SK-N-DZ (cell line): ENCODE results near the gene ANK3.

Experiments
- DNase-seq: peaks from one replicate; pipeline ENCODE4 v3.0.0-alpha.2; 2015; ENCODE audit warnings: low spot score

ANK3 gene

DNA sequence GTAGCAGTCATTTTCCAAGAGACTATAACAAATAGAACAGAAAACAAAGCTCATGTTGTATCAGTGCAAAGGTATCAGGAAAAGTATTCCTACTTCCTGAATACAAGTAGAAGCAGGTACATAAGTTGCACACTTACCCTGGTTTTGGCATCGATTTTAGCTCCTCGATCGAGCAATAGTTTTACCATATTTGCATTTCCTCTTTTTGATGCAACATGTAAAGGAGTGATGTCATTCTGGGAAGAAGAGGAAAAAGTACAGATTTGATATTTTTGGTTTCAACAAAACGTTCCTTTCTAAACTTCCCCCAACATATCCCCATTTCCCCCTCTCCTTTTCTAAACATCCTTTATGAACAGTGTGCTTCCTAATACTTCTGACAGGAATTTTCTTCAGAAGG is 155.1 kb downstream of the ANK3 start:
- DNase-seq = no peak

DNA sequence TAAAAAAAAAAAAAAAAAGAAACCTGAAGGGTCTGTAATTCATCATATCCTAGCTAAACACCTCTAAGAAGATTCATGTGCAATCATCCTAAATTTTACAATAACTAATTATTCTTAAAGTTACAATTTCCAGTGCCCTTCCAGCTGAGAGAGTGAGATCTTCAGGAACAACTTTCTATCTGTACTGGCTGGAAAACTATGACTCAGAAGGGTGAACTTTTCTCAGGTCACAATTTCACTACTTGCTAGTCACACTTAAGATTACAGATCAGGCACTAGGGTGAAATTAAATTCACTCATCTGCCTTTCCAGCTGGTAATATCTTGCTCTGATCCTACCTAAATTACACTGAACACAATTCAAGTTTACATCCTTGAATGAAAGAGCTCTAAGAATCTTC is 158.8 kb downstream of the ANK3 start:
- DNase-seq = no peak

DNA sequence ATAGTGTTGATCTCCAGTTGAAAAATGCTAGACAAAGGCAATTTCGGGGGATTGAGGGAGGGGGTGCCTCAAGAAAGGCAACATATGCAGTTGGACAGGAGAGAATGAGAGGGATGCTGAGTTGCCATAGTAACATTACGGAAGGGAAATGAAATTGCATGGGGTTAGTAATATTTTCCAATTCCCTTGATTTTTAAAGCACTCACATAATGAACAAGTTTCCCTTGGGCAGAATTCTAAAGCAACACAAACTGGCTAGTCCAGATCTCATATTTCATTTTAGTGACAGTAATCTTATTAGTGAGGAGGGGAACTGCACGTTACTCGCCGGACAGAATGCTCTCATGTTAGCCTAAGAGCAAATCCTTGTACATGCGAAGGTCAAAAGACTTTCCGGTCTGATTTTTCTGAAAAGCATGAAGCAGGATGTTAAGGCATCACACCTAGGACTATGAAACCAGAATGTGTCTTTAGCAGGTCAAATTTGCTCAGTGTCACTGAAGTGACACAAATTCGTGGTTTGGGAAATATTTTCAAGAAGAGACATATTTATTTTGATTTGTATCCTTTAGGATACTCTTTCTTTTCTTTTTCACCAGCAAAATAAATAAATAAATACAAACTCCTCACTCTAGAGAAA is 165.5 kb downstream of the ANK3 start:
- DNase-seq = peak; percentile 73

DNA sequence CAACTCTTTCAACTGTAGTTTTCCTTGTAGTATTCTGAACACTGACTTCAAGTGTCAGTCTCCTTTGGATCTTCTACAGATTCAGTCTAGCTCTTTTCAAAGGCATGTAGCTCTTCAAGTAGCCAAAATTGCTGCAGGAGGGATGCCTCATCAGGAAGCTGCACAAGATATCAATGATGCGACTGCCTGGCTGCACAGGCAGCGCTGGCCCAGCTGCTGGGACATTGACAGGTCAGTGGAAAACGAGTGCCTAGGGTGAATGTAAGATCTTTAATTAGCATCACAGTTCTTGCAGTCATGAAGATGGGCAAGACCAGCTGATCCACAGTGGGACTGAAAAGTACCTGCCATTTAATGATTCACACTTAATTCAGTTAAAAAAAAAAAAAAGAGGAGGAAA is 167.6 kb downstream of the ANK3 start:
- DNase-seq = no peak

DNA sequence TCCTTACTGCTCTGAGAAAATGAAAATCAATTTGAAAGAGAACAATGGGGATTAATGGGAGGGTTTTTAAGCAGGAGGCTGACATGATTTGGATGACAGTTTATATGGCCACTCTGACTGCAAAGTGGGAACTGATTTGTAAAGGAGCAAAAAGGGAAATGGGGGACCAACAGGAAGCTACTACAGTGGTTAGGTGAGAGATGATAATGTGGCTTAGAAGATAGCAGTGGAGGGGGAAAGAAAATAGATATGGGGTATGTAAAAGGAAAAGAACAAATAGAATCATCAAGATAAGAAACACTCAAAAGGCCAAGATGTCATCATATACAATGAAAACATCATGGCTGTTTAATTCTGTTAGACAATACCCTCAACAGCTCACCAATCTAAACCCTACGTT is 177.5 kb downstream of the ANK3 start:
- DNase-seq = no peak

DNA sequence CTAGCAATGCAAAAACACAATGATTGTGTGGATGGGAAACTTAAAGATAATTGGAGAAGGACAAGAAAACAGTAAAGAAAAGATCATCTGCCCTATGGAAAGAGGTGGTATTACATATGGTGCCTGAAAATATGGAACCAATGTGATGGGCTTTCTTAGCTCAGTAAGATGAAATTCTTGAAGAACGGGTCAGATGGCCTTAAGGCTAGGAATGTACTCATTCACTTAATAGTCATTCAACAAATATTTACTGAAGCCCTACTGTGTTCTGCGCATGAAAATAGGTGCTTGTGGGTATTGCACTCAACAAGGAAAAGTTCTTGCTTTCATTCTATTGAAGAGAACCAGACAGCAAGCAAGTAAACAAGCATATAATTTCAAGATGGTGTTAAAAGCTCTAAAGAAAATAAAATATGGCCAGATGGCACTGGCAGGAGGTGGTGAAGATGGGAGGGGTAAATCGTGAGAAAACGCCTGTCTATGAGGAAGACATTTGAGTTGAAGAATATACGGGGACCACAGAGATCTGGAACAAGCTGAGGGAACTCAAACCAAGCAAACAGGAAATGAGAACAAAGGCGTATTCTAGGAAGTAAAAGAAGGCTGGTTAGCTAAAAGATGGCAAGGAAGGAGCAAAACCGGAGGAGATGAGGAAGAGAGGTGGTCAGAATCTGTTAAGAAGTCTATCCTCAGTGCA is 179.7 kb downstream of the ANK3 start:
- DNase-seq = no peak

DNA sequence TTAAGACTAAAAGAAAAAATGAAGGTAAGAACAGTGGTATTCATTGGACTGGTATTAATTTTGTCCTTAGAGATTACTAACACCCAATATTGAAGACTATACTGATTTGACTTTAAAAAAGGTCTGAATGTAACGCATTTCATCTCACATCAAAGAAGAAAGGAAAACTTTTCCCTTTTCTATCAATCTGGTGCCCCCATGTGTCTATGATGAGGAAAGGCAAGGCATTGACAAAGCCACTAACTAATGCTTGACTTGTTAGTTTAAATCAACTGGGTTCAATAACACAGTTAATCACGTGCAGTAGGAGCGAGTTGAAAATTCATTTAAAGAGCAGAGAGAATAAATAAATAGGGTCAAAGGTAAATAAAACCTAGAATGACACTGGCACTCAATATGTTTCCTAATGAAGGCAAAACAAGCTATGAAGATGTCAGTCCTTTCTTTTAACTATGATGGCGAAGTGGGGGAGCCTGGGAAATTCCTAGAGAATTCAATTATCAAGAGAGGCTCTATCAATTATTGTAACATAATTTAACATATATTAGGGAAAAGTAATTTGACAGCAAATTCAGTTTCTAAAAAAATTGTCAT is 180.9 kb downstream of the ANK3 start:
- DNase-seq = peak; percentile 43

DNA sequence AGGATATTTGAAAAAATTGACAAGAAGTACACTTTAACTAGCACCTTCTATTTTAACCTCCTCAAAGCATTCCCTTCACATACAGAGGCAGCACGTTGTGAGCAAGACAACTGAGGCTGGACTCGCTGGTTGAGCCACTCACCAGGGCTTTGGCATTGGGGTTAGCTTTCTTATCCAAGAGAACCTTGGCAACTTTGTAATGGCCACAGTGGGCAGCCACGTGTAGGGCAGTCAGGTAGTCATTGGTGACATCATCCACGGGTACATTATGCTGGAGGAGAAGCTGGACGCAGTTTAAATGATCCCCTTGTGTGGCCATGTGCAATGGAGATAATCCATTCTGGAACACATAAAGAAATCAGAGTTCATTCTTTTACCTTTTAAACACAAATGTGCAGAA is 181.8 kb downstream of the ANK3 start:
- no peak for DNase-seq

DNA sequence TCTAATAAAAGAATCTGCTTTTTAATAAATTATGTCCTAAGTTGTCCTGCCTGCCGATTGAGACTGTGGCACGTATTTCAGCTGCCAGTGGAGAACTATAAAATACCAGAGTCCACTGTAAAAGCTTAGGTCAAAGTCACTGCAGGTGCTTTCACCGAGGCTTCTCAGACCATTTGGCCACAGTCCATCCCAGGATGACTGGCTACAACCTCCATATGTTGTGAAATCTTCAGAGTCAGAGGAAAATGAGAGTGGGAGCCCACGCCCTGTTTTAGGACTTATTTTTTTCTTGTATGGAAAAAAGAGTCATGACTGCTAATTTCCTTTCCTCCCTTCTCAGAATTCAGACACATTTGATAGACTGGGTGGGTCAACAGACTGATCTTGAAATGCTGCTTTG is 182.9 kb downstream of the ANK3 start:
- no peak for DNase-seq

DNA sequence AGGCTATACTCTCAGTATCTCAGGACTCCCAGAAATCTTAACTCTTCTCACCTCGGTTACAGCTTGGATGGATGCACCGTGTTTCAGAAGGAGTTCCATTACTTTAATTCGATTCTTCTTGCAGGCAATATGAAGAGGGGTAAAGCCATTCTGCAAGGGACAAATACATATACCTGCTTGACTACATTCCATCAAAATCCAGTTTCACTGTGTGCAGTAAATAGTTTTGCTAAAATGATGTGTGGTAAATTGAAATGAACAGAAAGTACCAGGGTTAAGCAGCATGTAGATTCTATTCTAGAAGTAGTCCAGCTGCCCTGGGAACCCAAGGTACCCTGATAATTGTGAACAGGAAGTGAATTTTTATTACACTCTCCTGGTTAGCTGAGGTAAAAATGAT is 183.9 kb downstream of the ANK3 start:
- DNase-seq = no peak

DNA sequence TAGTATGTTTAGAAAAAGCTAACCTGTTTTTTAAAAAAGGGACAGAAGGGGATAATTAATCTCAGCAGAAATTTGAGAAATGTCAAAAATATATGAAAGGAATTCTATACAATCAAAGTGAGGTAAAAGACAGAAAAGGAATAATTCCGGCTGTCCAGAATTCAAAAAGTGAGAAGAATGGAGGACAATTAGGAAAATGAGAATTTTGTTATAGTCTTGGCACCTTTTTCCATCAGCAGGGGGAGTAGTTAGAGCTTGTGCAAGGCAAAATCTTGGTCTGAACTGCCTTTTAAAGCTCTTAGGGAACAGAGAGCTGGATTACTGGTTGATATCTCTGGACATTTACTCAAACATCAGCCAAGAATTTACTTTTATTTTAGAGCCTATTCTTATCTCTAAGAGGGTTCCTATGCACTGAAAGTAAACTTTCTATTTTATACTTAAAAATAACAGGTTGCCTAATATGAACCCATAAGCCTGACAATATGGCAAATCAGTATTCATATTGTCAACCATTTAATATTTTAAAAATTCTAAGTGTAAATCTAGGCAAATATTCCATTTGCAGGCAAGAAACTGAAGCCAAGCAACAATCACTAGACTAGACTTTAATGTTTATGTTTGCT is 185.6 kb downstream of the ANK3 start:
- DNase-seq = peak; percentile 35

DNA sequence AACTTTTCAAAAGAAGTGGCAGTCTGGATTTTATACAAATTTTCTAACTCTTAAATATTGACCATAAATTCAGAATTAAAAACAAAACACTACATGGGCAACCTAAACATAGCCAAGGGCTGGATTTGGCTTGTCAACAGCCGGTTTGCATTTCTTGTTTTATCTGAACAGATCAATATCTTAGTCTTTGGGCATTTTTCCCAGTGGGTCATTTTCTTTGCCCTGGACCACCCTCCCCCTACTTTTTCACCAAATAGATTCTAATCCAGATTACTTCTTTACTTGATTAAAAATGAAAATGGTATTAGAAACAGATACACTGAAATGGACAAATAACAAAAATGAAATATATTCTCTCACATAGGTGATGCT is 189.0 kb downstream of the ANK3 start:
- no peak for DNase-seq

DNA sequence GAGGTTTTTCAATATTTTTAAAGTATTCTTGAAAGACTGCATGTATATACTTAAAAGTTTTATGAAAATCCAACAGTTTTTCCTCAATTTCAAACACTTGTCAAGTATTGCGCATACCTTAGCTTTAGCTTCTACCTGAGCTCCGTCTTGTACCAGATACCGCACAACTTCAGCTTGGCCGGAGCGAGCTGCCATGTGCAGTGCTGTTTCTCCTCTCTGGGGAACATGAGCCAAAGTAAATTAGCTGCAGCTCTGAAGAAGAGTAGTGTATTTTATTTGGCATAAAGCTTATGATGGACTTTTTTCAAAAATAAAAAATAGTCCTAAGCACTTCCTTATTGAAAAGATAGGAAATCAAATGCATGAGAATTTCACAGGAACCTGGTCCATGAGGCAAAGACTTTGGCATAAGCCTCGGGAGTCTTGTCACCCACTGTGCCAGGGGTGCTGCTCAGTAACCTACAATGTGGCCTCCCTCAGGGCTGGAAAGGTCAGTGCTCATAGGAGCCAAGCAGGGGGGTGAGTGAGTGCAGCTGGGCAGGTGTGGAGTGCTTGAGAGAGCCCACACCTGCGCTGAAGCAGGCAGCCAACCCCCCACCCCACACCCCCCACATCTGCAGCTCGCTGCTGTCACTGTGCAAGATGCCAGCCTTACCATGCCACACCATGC is 189.5 kb downstream of the ANK3 start:
- no peak for DNase-seq

DNA sequence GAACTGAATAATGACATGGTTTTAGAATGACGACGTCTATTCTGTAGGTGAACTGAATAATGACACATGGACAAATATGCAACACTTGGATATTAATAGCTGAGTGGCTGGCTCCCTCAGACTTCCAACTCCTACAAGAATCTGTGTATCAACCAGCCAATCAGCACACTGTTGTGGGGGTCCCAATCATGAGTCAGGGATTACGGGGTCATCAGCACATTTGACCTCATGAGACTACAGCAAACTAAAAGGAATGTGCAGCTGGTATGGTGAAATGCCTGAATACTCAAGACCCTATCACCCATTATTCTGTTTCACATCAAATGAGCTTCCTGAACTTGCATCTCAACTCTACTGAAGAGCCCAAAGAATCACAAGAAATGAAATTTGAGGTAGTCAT is 192.5 kb downstream of the ANK3 start:
- no peak for DNase-seq

DNA sequence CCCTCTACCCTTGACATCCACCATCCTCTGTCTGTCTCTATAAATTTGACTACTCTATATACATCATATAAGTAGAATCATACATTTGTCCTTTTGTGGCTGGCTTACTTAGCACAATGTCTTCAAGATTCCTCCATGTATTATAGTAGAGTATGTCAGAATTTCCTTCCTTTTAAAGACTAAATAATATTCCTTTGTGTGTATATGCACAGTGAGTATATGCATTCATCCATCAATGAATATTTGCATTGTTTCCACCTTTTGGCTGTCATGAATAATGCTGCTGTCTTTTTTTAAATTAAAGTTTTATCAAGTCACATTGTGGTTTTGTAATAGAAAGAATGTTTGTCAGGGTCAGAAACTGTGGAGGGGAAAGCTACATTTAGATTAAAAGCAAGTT is 195.3 kb downstream of the ANK3 start:
- no peak for DNase-seq

DNA sequence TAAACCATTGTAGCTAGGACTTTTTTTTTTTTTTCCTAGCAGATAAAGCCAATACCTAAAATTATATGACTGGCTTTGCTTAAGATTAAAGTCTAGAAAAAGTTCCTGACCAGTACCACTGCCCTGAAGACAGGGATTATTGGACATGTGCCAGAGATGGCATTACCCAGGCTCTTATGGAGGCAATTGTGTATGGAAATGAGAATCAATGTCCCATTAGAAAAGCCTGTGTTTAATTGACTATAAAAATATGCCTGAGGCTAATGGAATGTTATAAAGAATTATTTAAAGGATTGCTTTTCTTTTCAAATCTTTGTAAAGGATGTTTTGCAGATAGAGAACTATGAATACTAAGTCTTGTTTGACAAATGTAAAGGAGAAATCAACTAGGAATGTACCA is 196.7 kb downstream of the ANK3 start:
- DNase-seq = no peak

DNA sequence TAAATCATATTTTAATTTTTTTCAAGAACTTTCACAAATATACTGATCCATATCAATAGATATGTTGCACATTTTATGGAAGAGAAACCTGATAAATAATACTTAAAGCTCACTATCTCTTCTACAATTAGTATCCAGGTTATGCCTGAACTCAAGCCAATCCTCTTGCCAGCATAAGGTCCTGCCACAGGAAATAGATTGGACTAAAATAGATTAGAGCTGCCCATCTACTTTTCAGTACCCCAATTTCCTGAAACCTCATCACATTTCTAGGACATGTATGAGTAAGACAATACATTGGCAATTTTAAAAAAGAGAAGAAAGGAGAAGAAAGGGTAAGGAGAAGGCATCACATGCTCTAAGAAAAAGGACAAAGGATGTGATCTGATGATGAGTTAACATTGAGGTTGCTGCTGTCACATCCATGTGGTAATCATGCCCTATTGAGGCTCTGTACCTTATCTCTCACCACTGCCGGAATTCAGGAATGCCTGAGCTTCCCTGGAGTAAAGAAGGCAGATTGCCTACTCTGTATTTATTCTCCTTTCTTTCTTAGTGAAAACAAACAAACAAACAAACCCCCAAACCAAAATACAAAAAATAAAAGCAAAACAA is 199.7 kb downstream of the ANK3 start:
- no peak for DNase-seq

DNA sequence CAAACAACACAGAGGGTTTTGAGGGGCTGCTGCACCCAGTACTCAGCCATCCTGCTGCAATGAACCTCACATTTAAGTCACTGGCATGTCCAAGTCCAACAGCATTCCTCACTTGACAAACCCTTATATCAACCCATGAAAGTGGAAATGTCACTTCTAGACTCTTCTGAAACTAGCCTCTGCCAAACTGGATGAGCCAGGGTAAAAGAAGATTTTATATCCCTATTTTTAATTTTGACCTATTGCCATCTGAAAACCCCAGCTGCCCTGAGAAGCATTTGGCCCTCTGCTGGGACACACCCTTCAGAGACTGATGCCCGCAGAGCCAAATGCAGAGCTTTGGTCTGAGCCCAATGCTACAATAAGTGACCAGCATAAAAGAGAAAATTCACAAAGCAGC is 201.1 kb downstream of the ANK3 start:
- DNase-seq = no peak

DNA sequence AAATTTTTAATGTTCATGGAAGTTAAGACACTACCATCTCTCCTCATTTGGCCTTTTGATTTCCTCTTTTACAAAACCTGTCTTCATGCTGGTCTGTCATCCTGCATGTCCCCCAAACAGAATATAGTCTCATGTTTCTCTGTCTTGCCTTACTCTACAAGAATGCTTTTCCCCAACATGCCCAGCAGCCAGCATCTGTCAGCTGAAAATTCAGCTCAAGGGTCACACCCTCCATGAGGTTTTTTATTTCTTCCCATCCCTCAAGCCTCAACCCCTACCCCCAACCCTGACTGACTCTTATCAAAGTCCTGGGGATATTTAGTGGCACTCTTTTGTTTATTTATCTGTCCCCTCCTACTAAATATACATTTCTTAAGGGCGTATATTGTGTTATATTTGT is 202.0 kb downstream of the ANK3 start:
- DNase-seq = no peak

DNA sequence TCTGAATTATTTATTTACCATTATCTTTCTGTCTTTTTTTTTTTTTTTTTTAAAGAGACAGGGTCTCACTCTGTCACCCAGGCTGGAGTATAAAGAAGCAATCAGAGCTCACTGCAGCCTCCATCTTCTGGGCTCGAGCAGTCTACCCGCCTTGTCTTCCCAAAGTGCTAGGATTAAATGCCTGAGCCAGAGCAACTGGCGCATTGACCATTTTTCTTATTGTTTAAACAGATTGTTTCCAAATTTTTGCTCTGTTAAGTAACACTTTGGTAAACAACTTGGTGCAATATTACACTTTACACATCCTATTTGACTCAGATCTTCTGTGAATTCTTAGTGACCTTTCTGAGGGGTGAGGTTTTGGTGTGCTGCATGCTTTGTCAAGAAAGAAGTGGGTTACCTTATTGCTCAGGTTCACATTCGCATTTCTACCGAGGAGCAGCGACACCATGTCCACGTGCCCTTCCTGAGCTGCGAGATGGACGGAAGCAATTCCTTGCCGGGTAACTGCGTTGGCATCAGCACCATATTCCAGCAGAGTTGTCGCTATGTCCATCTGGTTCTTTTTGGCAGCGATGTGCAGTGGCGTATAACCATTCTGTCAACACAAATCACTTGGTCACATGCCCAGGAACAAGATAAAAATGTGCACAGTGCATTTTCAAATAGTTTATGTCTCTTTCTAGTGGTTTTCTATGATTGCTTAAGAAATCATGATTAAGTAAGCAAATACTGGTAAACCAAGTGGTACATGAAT is 203.2 kb downstream of the ANK3 start:
- no peak for DNase-seq

DNA sequence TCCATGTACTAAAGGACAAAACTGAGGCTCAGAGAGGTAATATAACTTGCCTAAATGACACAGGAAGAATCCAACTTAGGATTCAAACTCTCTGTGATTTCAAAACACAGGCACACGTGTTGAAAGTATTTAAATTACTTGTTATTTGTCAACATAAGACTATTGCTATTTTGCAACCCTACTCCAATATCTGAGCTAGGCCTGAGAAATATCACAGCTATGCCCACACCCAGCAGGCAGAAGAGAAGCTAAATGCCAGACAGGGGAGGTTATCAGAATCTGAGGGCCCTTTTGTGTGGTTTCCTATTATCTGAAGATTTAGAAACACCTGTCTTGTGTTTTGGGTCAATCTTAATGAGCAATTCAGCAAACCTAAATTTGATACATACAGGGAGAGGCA is 204.3 kb downstream of the ANK3 start:
- no peak for DNase-seq
